CD4-positive, alpha-beta T cell treated with Interleukin-6 for 4 hours (primary cell): ENCODE results near the gene RAB18.
"Not testable (repeated sequence)": the region's sequence is repeated elsewhere in the genome, so short reads cannot be mapped to it uniquely, and the experiment has no call there.

Experiments
- DNase-seq: peaks from one replicate; pipeline ENCODE4 v3.0.0-alpha.2; 2020; ENCODE audit warnings: mixed read lengths

The RAB18 gene

GRCh38 chr10:27504007-27504807 lies at the start of gene RAB18:
Gene RAB18 (plus strand): TSS chr10:27504304. CDS start chr10:27504370, 66 bp downstream.
- DNase-seq = peak; percentile 99

- no peak for DNase-seq
Measured at GRCh38 chr10:27454837-27455236, 49.3 kb upstream of the RAB18 start.

- no peak for DNase-seq
Measured at GRCh38 chr10:27457261-27457945, 46.7 kb upstream of the RAB18 start.

GRCh38 chr10:27457966-27458365 lies 46.1 kb upstream of the RAB18 start:
- DNase-seq = no peak

- DNase-seq = no peak
Measured at GRCh38 chr10:27461312-27461711, 42.8 kb upstream of the RAB18 start.

- no peak for DNase-seq
Measured at GRCh38 chr10:27463961-27464360, 40.1 kb upstream of the RAB18 start.

GRCh38 chr10:27464993-27465392 lies 39.1 kb upstream of the RAB18 start:
- peak; percentile 13 for DNase-seq

GRCh38 chr10:27465596-27465995 lies 38.5 kb upstream of the RAB18 start:
- not testable (repeated sequence) for DNase-seq

- no peak for DNase-seq
Measured at GRCh38 chr10:27470885-27471284, 33.2 kb upstream of the RAB18 start.

- no peak for DNase-seq
Measured at GRCh38 chr10:27474741-27475140, 29.4 kb upstream of the RAB18 start.

- DNase-seq = no peak
Measured at GRCh38 chr10:27479016-27479415, 25.1 kb upstream of the RAB18 start.

- DNase-seq = no peak
Measured at GRCh38 chr10:27481486-27481885, 22.6 kb upstream of the RAB18 start.

- no peak for DNase-seq
Measured at GRCh38 chr10:27482984-27483956, 20.8 kb upstream of the RAB18 start.

GRCh38 chr10:27485368-27485767 lies 18.7 kb upstream of the RAB18 start:
- no peak for DNase-seq

GRCh38 chr10:27485986-27486385 lies 18.1 kb upstream of the RAB18 start:
- DNase-seq = no peak

GRCh38 chr10:27490807-27491206 lies 13.3 kb upstream of the RAB18 start:
- DNase-seq = no peak

- DNase-seq = no peak
Measured at GRCh38 chr10:27494116-27494805, 9.8 kb upstream of the RAB18 start.

- no peak for DNase-seq
Measured at GRCh38 chr10:27496137-27496536, 8.0 kb upstream of the RAB18 start.

- no peak for DNase-seq
Measured at GRCh38 chr10:27500096-27500495, 4.0 kb upstream of the RAB18 start.

- DNase-seq = no peak
Measured at GRCh38 chr10:27500886-27501285, 3.2 kb upstream of the RAB18 start.

GRCh38 chr10:27503498-27504006 lies 552 bp upstream of the RAB18 start:
- DNase-seq = no peak

- no peak for DNase-seq
Measured at GRCh38 chr10:27504808-27505460, 830 bp downstream of the RAB18 start.
